SK-N-SH (cell line): ENCODE measurements around the gene SLC9A8. TPM values are rescaled to one million over a fixed set of nuclear protein-coding genes. Genes with fewer than 3 reads are reported as not detected.

ENCODE experiments used
- CTCF ChIA-PET: fragments of 300-600, 350-600 bp; formaldehyde crosslinking; extraction: SDS; loops from one replicate; lab custom pipeline; 2021; lab: Yijun Ruan, JAX
- POLR2A ChIA-PET: fragments of 350-600 bp; sonication (Branson Sonifier 250); formaldehyde crosslinking; extraction: SDS; loops from one replicate; lab custom pipeline; 2020; ENCODE audit warnings: antibody characterized with exemption, inconsistent platforms; lab: Yijun Ruan, JAX
- DNase-seq: peaks from one replicate; pipeline ENCODE4 v3.0.0; 2012
- H2AFZ ChIP-seq: fragments of 200-600 bp; sonication (generic); 2 replicates; pipeline ENCODE4 v1.8.1; 2016; ENCODE audit warnings: antibody characterized with exemption, mild to moderate bottlenecking, low read depth
- H3F3A ChIP-seq: fragments of 200-600 bp; sonication (generic); replicated peaks from 2 replicates; pipeline ENCODE3; 2016; ENCODE audit warnings: antibody characterized with exemption, mild to moderate bottlenecking; ENCODE audit not compliant: insufficient read depth
- H3K27ac ChIP-seq, 2 experiments: fragments of 200-500 bp in 1 of 2; fragments of 200-600 bp in 1 of 2; sonication (Bioruptor generic) in 1 of 2; sonication (generic), shearing (Covaris generic) in 1 of 2; 2 replicates each; pipeline versions ENCODE4 v1.5.1 to v1.6.1; 2014 to 2016; ENCODE audit warnings: low read depth in 2 of 2, inconsistent platforms in 1 of 2, low read length in 1 of 2, mild to moderate bottlenecking in 1 of 2, mixed read lengths in 1 of 2
- H3K27me3 ChIP-seq: fragments of 200-600 bp; sonication (generic), shearing (Covaris generic); 2 replicates; pipeline ENCODE4 v1.6.1; 2016; ENCODE audit warnings: mixed run types; ENCODE audit not compliant: insufficient read depth
- H3K36me3 ChIP-seq, 2 experiments: fragments of 200-500 bp in 1 of 2; fragments of 200-600 bp in 1 of 2; sonication (Bioruptor generic) in 1 of 2; sonication (generic) in 1 of 2; replicated peaks in 1 of 2; 2 replicates each; pipeline versions ENCODE3 to v1.5.1; 2014 to 2016; ENCODE audit warnings: low read length in 1 of 2, mild to moderate bottlenecking in 1 of 2; ENCODE audit not compliant: insufficient read depth in 2 of 2, control insufficient read depth in 1 of 2
- H3K4me1 ChIP-seq, 2 experiments: fragments of 200-500 bp in 1 of 2; fragments of 200-600 bp in 1 of 2; sonication (Bioruptor generic) in 1 of 2; sonication (generic), shearing (Covaris generic) in 1 of 2; 2 replicates each; pipeline versions ENCODE4 v1.5.1 to v1.6.1; 2014 to 2016; ENCODE audit warnings: low read depth in 1 of 2, low read length in 1 of 2, mixed run types in 1 of 2; ENCODE audit not compliant: insufficient read depth in 2 of 2, control insufficient read depth in 1 of 2
- H3K4me2 ChIP-seq: fragments of 200-600 bp; sonication (generic), shearing (Covaris generic); 2 replicates; pipeline ENCODE4 v1.6.1; 2017; ENCODE audit warnings: mixed run types
- H3K4me3 ChIP-seq, 2 experiments: fragments of 200-500 bp in 1 of 2; fragments of 200-600 bp in 1 of 2; sonication (Bioruptor generic) in 1 of 2; sonication (generic), shearing (Covaris generic) in 1 of 2; 2 replicates each; pipeline versions ENCODE4 v1.5.1 to v1.8.1; 2014 to 2016; ENCODE audit warnings: low read depth in 2 of 2, inconsistent platforms in 1 of 2, low read length in 1 of 2, mild to moderate bottlenecking in 1 of 2, mixed read lengths in 1 of 2, moderate library complexity in 1 of 2
- H3K79me2 ChIP-seq: fragments of 200-600 bp; sonication (generic); 2 replicates; pipeline ENCODE4 v1.8.1; 2017; ENCODE audit warnings: mild to moderate bottlenecking; ENCODE audit not compliant: insufficient read depth
- H3K9ac ChIP-seq: fragments of 200-600 bp; sonication (generic); 2 replicates; pipeline ENCODE4 v1.6.1; 2017; ENCODE audit warnings: mixed run types
- H3K9me2 ChIP-seq: fragments of 200-600 bp; sonication (generic); 2 replicates; pipeline ENCODE4 v1.6.1; 2017; ENCODE audit warnings: mixed run types
- H3K9me3 ChIP-seq: fragments of 200-600 bp; sonication (generic); 2 replicates; pipeline ENCODE4 v1.6.1; 2017; ENCODE audit warnings: mixed run types, mild to moderate bottlenecking, moderate library complexity
- H4K20me1 ChIP-seq: fragments of 200-600 bp; sonication (generic); 2 replicates; pipeline ENCODE4 v1.6.1; 2017; ENCODE audit warnings: mild to moderate bottlenecking, mixed run types; ENCODE audit not compliant: insufficient read depth
- CHD2 ChIP-seq: fragments of 150-350 bp; IDR thresholded peaks from 2 replicates; pipeline ENCODE4 v1.6.1; 2018; ENCODE audit warnings: low read length; ENCODE audit not compliant: partially characterized antibody
- ELF1 ChIP-seq: IDR thresholded peaks from 2 replicates; pipeline ENCODE4 v1.4.0; 2012
- EP300 ChIP-seq, 2 experiments: IDR thresholded peaks; 2 replicates each; pipeline versions ENCODE4 v1.4.0 to v1.6.1; 2012; ENCODE audit warnings: borderline replicate concordance in 1 of 2, low read depth in 1 of 2, low read length in 1 of 2
- EZH2phosphoT487 ChIP-seq: fragments of 200-600 bp; sonication (generic); IDR thresholded peaks from 2 replicates; pipeline ENCODE4 v1.6.1; 2017; ENCODE audit warnings: low read depth, mixed run types, mild to moderate bottlenecking, antibody characterized with exemption, moderate library complexity, borderline replicate concordance
- JUND ChIP-seq: IDR thresholded peaks from 2 replicates; pipeline ENCODE4 v1.4.0; 2012
- MEF2A ChIP-seq: IDR thresholded peaks from 2 replicates; pipeline ENCODE4 v1.4.0; 2012; ENCODE audit warnings: low read depth, borderline replicate concordance
- NRF1 ChIP-seq: IDR thresholded peaks from 2 replicates; pipeline ENCODE4 v1.6.1; 2012; ENCODE audit warnings: low read depth, mild to moderate bottlenecking, low read length
- RAD21 ChIP-seq: IDR thresholded peaks from 2 replicates; pipeline ENCODE4 v1.6.1; 2012; ENCODE audit warnings: mild to moderate bottlenecking, low read length
- RCOR1 ChIP-seq: fragments of 150-350 bp; IDR thresholded peaks from 2 replicates; pipeline ENCODE4 v1.6.1; 2017; ENCODE audit warnings: antibody characterized with exemption, low read length
- RXRA ChIP-seq: IDR thresholded peaks from 2 replicates; pipeline ENCODE4 v1.4.0; 2012; ENCODE audit warnings: low read depth, mild to moderate bottlenecking, borderline replicate concordance
- TAF1 ChIP-seq: IDR thresholded peaks from 2 replicates; pipeline ENCODE4 v1.6.1; 2012; ENCODE audit warnings: low read depth, mild to moderate bottlenecking, low read length, moderate library complexity, borderline replicate concordance
- YY1 ChIP-seq: IDR thresholded peaks from 2 replicates; pipeline ENCODE4 v1.4.0; 2012; ENCODE audit warnings: low read depth, mild to moderate bottlenecking
- WGBS: methylation state at CpG from one replicate; pipeline ENCODE4 v1.1.6; 2017; ENCODE audit warnings: low lambda C conversion rate; 5-methylcytosine and 5-hydroxymethylcytosine counted together
- polyA plus RNA-seq, 3 experiments: library from polyadenylated mRNA; depleted of rRNA; stranded (reverse); fragments of >200 nt; gene quantifications; 2 replicates each; pipeline ENCODE4 v1.2.3, GENCODE V29; 2012
- TF ChIP-seq, protein P1 (sequence below): fragments of 150-350 bp; IDR thresholded peaks from 2 replicates; pipeline ENCODE4 v1.6.1; 2017; ENCODE audit warnings: antibody characterized with exemption, low read length, low read depth, borderline replicate concordance
- TF ChIP-seq, protein P2 (sequence below): IDR thresholded peaks from 2 replicates; pipeline ENCODE4; 2012
- TF ChIP-seq, protein P3 (sequence below): IDR thresholded peaks from 2 replicates; pipeline ENCODE4 v1.4.0; 2012; ENCODE audit warnings: low read depth, borderline replicate concordance
- TF ChIP-seq, protein P4 (sequence below): fragments of 200-600 bp; sonication (generic); IDR thresholded peaks from 2 replicates; pipeline ENCODE4 v1.6.1; 2017; ENCODE audit warnings: antibody characterized with exemption, mild to moderate bottlenecking, moderate library complexity

SLC9A8 gene
- polyA plus RNA-seq, 1 of the 3 experiments (the other 2 are of a cell fraction), result 3.4 TPM

DNA sequence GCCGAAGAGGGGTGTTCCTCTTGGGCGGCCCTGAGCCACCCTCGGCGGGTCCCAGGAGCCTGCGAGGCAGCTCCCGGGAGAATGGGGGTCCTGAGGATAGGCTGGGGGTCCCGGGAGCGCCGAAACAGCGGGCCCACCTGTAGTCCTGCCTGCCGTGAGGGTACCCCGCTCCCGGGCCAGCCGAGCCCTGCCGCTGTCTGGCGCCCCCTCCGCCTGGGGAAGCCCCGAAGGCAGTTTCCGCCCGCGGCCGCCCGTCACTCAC, 102.4 kb downstream of the SLC9A8 start:
- no CpG with 5 or more reads among the region's 23 CpGs for WGBS
- peaks cover 9% of the 10 kb centered on the region for H3F3A ChIP-seq
- CTCF ChIA-PET, result interaction anchor here (0.9 to 3.3 kb wide), 6 partner anchors 12 to 373 kb away, joined by 3 to 11 read pairs (median 6); partner anchors contain the start of gene RNF114

DNA sequence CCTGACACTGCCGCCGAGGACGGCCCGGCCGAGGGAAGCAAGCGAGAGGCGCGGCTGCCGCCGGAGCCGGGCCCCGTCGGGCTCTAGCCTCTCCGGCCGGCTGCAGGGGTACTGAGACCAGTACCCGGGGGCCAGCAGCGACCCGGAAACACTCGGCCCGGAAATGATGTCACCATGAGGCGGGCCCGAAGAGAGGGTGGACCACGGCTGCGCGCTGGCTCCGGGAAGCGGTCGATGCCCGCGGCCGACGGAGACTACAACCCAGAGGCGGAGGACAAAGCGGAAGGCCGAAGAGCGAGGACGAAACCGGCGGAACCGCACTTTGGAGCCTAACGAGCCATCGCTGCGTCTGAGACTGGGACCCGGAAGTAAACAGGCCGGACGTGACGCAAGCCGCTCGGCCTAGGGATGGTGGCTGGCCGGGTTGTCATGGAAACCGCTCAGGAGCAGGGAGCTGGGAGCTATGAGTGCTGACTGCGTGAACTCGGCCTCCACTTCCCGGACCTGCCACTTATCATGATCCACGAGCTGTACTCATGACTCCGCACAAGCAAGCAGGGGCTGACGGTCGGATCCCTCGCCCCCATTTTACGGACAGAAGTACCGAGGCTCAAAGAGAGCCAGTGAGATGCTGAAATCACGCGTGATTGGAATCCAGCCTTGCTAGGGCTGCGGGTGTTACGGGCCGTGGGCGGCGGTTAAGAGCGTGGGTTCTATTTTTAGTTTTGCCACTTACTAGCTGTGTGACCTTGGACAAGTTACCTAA, 102.9 kb downstream of the SLC9A8 start, which contains the start of gene SPATA2:
Gene SPATA2 (minus strand): TSS at position 150 of the 766 bp plus-strand sequence. CDS start 7,039 bp downstream, outside the sequence.
- Histone ChIP-seq H3K9ac (peak within 1 kb of the TSS; percentile 98), H3K4me2 (peak within 1 kb of the TSS; percentile 98), H3K27ac (peak within 1 kb of the TSS; percentile 98 to 100), H3K36me3 (no peaks in the 10 kb centered on the region), H3K9me3 (no peaks in the 10 kb centered on the region), H4K20me1 (peaks cover 39% of the 10 kb centered on the region), H3K4me1 (peaks cover 0 to 19% of the 10 kb centered on the region in 2 experiments; a peak in 1 of 4 replicates), H2AFZ (peak within 1 kb of the TSS; percentile 97), H3K79me2 (peaks cover 48% of the 10 kb centered on the region), H3K4me3 (peak within 1 kb of the TSS; percentile 89 to 97), H3K27me3 (no peaks in the 10 kb centered on the region), H3K9me2 (no peaks in the 10 kb centered on the region), H3F3A (peaks cover 9% of the 10 kb centered on the region)
- POLR2A ChIA-PET, result interaction anchor here (0.9 to 1.0 kb wide), 2 partner anchors 9 to 200 kb away, joined by 3 to 4 read pairs; no protein-coding TSS in a partner anchor
- DNase-seq, result peak; percentile 98
- WGBS, result 0% methylated on average over 22 of the region's 69 CpGs
- CTCF ChIA-PET, result interaction anchor here (0.7 to 2.1 kb wide), 6 partner anchors 10 to 374 kb away, joined by 3 to 6 read pairs (median 4); no protein-coding TSS in a partner anchor
- peak; percentile 70; the same call in 1 of the 2 replicates for TF ChIP-seq TAF1
- TF ChIP-seq JUND, result no peak
- no peak for TF ChIP-seq EP300 (IDR thresholded peaks at IDR 0.05; ENCODE audit: borderline replicate concordance in 1 of 2, low read depth in 1 of 2, low read length in 1 of 2)
- TF ChIP-seq, protein P1, sequence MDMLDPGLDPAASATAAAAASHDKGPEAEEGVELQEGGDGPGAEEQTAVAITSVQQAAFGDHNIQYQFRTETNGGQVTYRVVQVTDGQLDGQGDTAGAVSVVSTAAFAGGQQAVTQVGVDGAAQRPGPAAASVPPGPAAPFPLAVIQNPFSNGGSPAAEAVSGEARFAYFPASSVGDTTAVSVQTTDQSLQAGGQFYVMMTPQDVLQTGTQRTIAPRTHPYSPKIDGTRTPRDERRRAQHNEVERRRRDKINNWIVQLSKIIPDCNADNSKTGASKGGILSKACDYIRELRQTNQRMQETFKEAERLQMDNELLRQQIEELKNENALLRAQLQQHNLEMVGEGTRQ, result no peak
- no peak for TF ChIP-seq EZH2phosphoT487
- TF ChIP-seq RCOR1, result peak; percentile 56
- no peak for TF ChIP-seq NRF1
- TF ChIP-seq RXRA, result no peak
- peak; percentile 56 for TF ChIP-seq ELF1
- peak; percentile 75 for TF ChIP-seq CHD2
- no peak for TF ChIP-seq RAD21
- TF ChIP-seq, protein P2, sequence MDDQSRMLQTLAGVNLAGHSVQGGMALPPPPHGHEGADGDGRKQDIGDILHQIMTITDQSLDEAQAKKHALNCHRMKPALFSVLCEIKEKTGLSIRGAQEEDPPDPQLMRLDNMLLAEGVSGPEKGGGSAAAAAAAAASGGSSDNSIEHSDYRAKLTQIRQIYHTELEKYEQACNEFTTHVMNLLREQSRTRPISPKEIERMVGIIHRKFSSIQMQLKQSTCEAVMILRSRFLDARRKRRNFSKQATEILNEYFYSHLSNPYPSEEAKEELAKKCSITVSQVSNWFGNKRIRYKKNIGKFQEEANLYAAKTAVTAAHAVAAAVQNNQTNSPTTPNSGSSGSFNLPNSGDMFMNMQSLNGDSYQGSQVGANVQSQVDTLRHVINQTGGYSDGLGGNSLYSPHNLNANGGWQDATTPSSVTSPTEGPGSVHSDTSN, result no peak
- peak; percentile 18; the same call in 1 of the 2 replicates for TF ChIP-seq YY1
- no peak for TF ChIP-seq MEF2A

More for the DNA sequence above, 102.4 kb downstream of the SLC9A8 start:
- H3K9ac ChIP-seq, result peak overlapping the region; percentile 98
- peak overlapping the region; percentile 97 for H2AFZ ChIP-seq
- H3K27me3 ChIP-seq, result no peaks in the 10 kb centered on the region
- peaks cover 53% of the 10 kb centered on the region for H3K79me2 ChIP-seq
- no peaks in the 10 kb centered on the region for H3K9me2 ChIP-seq
- H3K36me3 ChIP-seq, result peaks cover 0 to 2% of the 10 kb centered on the region in 2 experiments
- H3K4me3 ChIP-seq, result peak overlapping the region; percentile 89 to 97
- peak overlapping the region; percentile 98 for H3K4me2 ChIP-seq
- peak overlapping the region; percentile 98 to 100; a peak in 3 of 4 replicates for H3K27ac ChIP-seq
- TF ChIP-seq, protein P3, sequence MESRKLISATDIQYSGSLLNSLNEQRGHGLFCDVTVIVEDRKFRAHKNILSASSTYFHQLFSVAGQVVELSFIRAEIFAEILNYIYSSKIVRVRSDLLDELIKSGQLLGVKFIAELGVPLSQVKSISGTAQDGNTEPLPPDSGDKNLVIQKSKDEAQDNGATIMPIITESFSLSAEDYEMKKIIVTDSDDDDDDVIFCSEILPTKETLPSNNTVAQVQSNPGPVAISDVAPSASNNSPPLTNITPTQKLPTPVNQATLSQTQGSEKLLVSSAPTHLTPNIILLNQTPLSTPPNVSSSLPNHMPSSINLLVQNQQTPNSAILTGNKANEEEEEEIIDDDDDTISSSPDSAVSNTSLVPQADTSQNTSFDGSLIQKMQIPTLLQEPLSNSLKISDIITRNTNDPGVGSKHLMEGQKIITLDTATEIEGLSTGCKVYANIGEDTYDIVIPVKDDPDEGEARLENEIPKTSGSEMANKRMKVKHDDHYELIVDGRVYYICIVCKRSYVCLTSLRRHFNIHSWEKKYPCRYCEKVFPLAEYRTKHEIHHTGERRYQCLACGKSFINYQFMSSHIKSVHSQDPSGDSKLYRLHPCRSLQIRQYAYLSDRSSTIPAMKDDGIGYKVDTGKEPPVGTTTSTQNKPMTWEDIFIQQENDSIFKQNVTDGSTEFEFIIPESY, result no peak
- TF ChIP-seq, protein P4, sequence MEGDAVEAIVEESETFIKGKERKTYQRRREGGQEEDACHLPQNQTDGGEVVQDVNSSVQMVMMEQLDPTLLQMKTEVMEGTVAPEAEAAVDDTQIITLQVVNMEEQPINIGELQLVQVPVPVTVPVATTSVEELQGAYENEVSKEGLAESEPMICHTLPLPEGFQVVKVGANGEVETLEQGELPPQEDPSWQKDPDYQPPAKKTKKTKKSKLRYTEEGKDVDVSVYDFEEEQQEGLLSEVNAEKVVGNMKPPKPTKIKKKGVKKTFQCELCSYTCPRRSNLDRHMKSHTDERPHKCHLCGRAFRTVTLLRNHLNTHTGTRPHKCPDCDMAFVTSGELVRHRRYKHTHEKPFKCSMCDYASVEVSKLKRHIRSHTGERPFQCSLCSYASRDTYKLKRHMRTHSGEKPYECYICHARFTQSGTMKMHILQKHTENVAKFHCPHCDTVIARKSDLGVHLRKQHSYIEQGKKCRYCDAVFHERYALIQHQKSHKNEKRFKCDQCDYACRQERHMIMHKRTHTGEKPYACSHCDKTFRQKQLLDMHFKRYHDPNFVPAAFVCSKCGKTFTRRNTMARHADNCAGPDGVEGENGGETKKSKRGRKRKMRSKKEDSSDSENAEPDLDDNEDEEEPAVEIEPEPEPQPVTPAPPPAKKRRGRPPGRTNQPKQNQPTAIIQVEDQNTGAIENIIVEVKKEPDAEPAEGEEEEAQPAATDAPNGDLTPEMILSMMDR, result 0 out of 2 replicates have a peak, but pooled peaks have one; percentile 25
- DNase-seq, result no peak
- no peaks in the 10 kb centered on the region for H3K9me3 ChIP-seq
- peaks cover 0 to 19% of the 10 kb centered on the region in 2 experiments; a peak in 1 of 4 replicates for H3K4me1 ChIP-seq
- POLR2A ChIA-PET, result interaction anchor here (1.0 kb wide), 1 partner anchor 9 kb away, joined by 3 read pairs; no protein-coding TSS in a partner anchor
- peaks cover 43% of the 10 kb centered on the region for H4K20me1 ChIP-seq
